Measurements from ENCODE around the gene COG5.
"Not testable (repeated sequence)": the region's sequence is repeated elsewhere in the genome, so short reads cannot be mapped to it uniquely, and the experiment has no call there.

The COG5 gene

GRCh38 chr7:107286751-107287621, 276.7 kb downstream of the COG5 start:
- no peak overlapping the region for H3K4me3 ChIP-seq (ENCODE audit: low read depth, low read length)

GRCh38 chr7:107284911-107285479, 278.7 kb downstream of the COG5 start:
- no peak overlapping the region for H3K4me3 ChIP-seq (ENCODE audit: low read depth, low read length)

DNA sequence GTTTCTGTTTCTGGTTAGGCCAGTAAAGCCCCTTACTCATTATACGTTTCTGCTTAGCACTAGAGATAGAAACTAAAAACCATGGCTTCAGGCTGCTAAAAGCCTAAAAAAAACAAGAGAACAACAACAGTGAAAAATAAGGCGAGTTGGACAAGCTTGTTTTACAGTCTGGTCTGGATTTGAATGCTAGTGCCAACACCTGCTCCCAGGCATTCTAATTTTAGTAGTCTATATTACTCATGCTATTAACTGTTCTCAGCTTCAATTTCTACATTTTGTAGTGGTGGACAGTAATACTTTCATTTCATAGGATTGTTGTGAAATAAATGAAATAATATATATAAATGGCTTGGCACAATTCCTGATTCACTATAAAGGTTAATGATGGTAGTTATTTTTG, 286.4 kb downstream of the COG5 start:
- H3K4me3 ChIP-seq (ENCODE audit: low read depth, low read length), result no peak overlapping the region

GRCh38 chr7:107276220-107276827, 287.4 kb downstream of the COG5 start:
- H3K4me3 ChIP-seq (ENCODE audit: low read depth, low read length), result no peak overlapping the region

GRCh38 chr7:107274506-107274905, 289.2 kb downstream of the COG5 start:
- H3K4me3 ChIP-seq (ENCODE audit: low read depth, low read length), result no peak overlapping the region

DNA sequence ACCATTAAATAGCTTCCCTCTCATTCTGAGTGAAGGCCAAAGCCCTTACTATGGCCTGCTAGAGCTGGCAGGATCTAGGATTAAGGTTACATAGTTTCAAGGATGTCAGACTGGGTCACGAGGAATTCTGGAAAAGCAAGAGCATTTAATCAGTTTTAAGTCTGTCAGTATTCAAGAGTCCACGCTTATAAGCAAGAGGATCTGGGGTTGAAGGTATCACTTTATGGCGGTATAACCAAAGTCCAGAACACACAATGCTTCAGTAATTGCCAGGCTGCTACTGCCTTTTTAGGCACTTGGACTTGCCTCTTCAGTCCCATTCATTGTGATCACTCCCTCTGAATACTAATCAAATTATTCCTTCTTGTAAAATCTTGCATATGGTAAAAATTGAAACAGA, 293.9 kb downstream of the COG5 start:
- no peak overlapping the region for H3K4me3 ChIP-seq (ENCODE audit: low read depth, low read length)

- no peak overlapping the region for H3K4me3 ChIP-seq (ENCODE audit: low read depth, low read length)
Observed at GRCh38 chr7:107268594-107268993, 295.1 kb downstream of the COG5 start.

- no peak overlapping the region for H3K4me3 ChIP-seq (ENCODE audit: low read depth, low read length)
Observed at GRCh38 chr7:107267138-107267537, 296.6 kb downstream of the COG5 start.

DNA sequence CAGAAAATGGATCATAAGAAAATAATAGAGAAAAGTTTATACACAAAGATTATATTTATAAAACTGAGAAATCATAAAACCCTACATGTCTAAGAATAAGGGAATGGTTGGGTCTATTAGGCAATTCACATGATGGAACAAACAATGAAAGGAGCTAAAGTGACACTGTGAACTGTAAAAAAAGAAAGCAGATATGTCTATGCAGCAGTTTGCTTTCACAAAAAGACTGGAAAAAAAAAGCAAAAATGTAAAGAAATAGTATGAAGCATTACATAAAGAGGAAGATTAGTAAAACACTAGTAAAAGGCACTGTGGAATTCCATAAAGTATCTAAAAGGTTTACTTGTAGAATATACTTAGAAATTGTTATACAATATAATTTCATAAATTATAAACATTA, 299.0 kb downstream of the COG5 start:
- no peak overlapping the region for H3K4me3 ChIP-seq (ENCODE audit: low read depth, low read length)

DNA sequence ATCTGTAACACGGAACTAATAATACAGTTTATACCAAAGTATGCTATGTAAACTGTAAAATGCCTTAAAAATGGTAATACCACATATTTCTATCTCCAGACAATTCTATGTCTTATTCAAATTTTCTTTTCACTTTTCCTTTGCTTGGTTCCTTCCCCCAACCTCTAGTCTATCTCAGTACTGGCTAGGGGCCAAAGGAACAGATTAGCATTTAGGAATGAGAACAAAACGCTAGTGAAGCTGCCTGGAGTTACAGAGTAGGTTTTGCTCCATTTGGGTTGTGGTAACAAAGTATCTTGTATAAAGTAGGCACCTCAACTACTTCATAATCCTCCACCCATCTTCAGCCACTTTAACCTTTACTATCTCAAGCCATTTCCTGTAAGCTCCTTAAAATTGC, 300.9 kb downstream of the COG5 start:
- H3K4me3 ChIP-seq (ENCODE audit: low read depth, low read length), result no peak overlapping the region

- no peak overlapping the region for H3K4me3 ChIP-seq (ENCODE audit: low read depth, low read length)
Observed at GRCh38 chr7:107258737-107259136, 305.0 kb downstream of the COG5 start.

DNA sequence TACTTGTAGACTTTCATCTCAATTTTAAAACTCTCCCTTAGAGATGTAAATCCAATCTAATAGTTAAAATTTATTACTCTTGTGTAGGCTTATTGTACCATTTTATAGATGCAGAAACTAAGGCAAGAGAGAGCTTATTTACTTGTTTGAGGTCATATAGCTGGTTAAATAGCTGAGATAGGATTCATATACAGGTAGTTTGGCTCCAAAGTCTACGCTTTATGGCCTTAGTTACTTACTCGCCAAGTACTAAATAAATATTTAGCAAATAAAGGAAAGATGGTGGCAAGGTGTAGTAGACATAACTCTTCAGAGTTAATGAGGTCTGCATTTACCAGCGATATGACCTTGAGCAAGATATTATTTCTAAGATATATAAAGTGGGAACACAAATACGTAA, 308.1 kb downstream of the COG5 start:
- no peak overlapping the region for H3K4me3 ChIP-seq (ENCODE audit: low read depth, low read length)

- no peak overlapping the region for H3K4me3 ChIP-seq (ENCODE audit: low read depth, low read length)
Observed at GRCh38 chr7:107254398-107254985, 309.2 kb downstream of the COG5 start.

GRCh38 chr7:107253599-107253998, 310.1 kb downstream of the COG5 start:
- no peak overlapping the region for H3K4me3 ChIP-seq (ENCODE audit: low read depth, low read length)

GRCh38 chr7:107251963-107252362, 311.8 kb downstream of the COG5 start:
- H3K4me3 ChIP-seq (ENCODE audit: low read depth, low read length), result no peak overlapping the region

- H3K4me3 ChIP-seq (ENCODE audit: low read depth, low read length), result no peak overlapping the region
Observed at GRCh38 chr7:107248551-107249316, 315.0 kb downstream of the COG5 start.

DNA sequence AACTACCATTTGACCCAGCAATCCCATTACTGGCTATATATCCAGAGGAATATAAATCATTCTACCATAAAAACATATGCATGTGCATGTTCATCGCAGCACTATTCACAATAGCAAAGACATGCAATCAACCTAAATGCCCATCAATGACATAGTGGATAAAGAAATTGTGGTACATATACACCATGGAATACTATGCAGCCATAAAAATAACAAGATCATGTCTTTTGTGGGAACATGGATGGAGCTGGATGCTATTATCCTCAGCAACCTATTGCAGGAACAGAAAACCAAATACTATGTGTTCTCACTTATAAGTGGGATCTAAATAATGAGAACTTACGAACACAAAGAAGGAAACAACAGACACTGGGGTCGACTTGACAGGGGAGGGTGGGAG, 316.9 kb downstream of the COG5 start:
- not testable (repeated sequence) for H3K4me3 ChIP-seq (ENCODE audit: low read depth, low read length)

GRCh38 chr7:107244613-107245012, 319.1 kb downstream of the COG5 start:
- no peak overlapping the region for H3K4me3 ChIP-seq (ENCODE audit: low read depth, low read length)

GRCh38 chr7:107242267-107242666, 321.5 kb downstream of the COG5 start:
- H3K4me3 ChIP-seq (ENCODE audit: low read depth, low read length), result no peak overlapping the region

- no peak overlapping the region for H3K4me3 ChIP-seq (ENCODE audit: low read depth, low read length)
Observed at GRCh38 chr7:107237451-107237850, 326.3 kb downstream of the COG5 start.

GRCh38 chr7:107236862-107237261, 326.9 kb downstream of the COG5 start:
- H3K4me3 ChIP-seq (ENCODE audit: low read depth, low read length), result no peak overlapping the region

Measured in iPS-11a (cell line).